ENCODE data around the gene PEPD.

Gene PEPD

GRCh38 chr19:33471111-33471996 lies 50.2 kb downstream of the PEPD start:
- H3K4me3 ChIP-seq (ENCODE audit: low read length in 2 of 2), result no peak overlapping the region
- no peak overlapping the region for H2BK5ac ChIP-seq (ENCODE audit: low read length)
- H3K4ac ChIP-seq (ENCODE audit: low read length), result no peak overlapping the region
- H2BK12ac ChIP-seq (ENCODE audit: low read length), result no peak overlapping the region
- DNase-seq (ENCODE audit: low spot score), result no peak
- H4K91ac ChIP-seq (ENCODE audit: low read depth, low read length, poor library complexity), result no peak overlapping the region
- H3K79me1 ChIP-seq (ENCODE audit: low read depth, low read length), result no peaks in the 10 kb centered on the region
- H2AFZ ChIP-seq (ENCODE audit: low read length), result no peak overlapping the region
- no peak overlapping the region for H2AK5ac ChIP-seq (ENCODE audit: low read depth, low read length)
- H3K18ac ChIP-seq (ENCODE audit: low read length), result no peak overlapping the region
- H3K4me2 ChIP-seq (ENCODE audit: insufficient read depth, low read length, poor library complexity, severe bottlenecking), result no peak overlapping the region
- peaks cover 6 to 11% of the 10 kb centered on the region in 2 donors for H3K4me1 ChIP-seq (ENCODE audit: control insufficient read depth in 2 of 2, insufficient read depth in 1 of 2, low read depth in 1 of 2, low read length in 2 of 2)
- no peak overlapping the region for H4K8ac ChIP-seq (ENCODE audit: low read depth, low read length)
- no peak overlapping the region for H3K23ac ChIP-seq (ENCODE audit: low read depth, low read length, poor library complexity)
- WGBS, 2 donors (ENCODE audit: extremely low coverage in 2 of 2, insufficient read length in 2 of 2, insufficient replicate concordance in 1 of 2), result no CpG with 5 or more reads among the region's 13 CpGs
- H3K27ac ChIP-seq (replicated peaks; ENCODE audit: low read length), result no peak overlapping the region
- H3K9ac ChIP-seq (ENCODE audit: low read depth, low read length, poor library complexity), result no peak overlapping the region
- H3K14ac ChIP-seq (ENCODE audit: low read length), result no peak overlapping the region
- no peak overlapping the region for H2BK120ac ChIP-seq (ENCODE audit: low read depth, low read length)
- no peak overlapping the region for H2BK15ac ChIP-seq (ENCODE audit: low read length)
- peaks cover 0 to 2% of the 10 kb centered on the region in 2 donors for H3K36me3 ChIP-seq (replicated peaks in 1 of 2; ENCODE audit: control insufficient read depth in 2 of 2, insufficient read depth in 2 of 2, low read length in 2 of 2)
- H3K9me3 ChIP-seq (replicated peaks in 1 of 2; ENCODE audit: control insufficient read depth in 2 of 2, insufficient read depth in 1 of 2, low read depth in 1 of 2, low read length in 2 of 2), result no peaks in the 10 kb centered on the region
- no peaks in the 10 kb centered on the region for H3K27me3 ChIP-seq (ENCODE audit: control insufficient read depth in 3 of 3, insufficient read depth in 3 of 3, low read depth in 1 of 3, low read length in 3 of 3)

GRCh38 chr19:33470686-33471085 lies 50.9 kb downstream of the PEPD start:
- Histone ChIP-seq H3K79me1 (ENCODE audit: low read depth, low read length) (no peaks in the 10 kb centered on the region), H3K18ac (ENCODE audit: low read length) (no peak overlapping the region), H3K4ac (ENCODE audit: low read length) (no peak overlapping the region), H2BK120ac (ENCODE audit: low read depth, low read length) (no peak overlapping the region), H2BK15ac (ENCODE audit: low read length) (no peak overlapping the region), H3K27me3 (ENCODE audit: control insufficient read depth in 3 of 3, insufficient read depth in 3 of 3, low read depth in 1 of 3, low read length in 3 of 3) (no peaks in the 10 kb centered on the region), H2BK5ac (ENCODE audit: low read length) (no peak overlapping the region), H3K4me2 (ENCODE audit: insufficient read depth, low read length, poor library complexity, severe bottlenecking) (no peak overlapping the region), H2BK12ac (ENCODE audit: low read length) (no peak overlapping the region), H4K8ac (ENCODE audit: low read depth, low read length) (no peak overlapping the region), H4K91ac (ENCODE audit: low read depth, low read length, poor library complexity) (no peak overlapping the region), H3K14ac (ENCODE audit: low read length) (no peak overlapping the region), H3K4me1 (ENCODE audit: control insufficient read depth in 2 of 2, insufficient read depth in 1 of 2, low read depth in 1 of 2, low read length in 2 of 2) (peaks cover 6 to 11% of the 10 kb centered on the region in 2 donors), H2AFZ (ENCODE audit: low read length) (no peak overlapping the region), H3K27ac (replicated peaks; ENCODE audit: low read length) (no peak overlapping the region), H3K4me3 (ENCODE audit: low read length in 2 of 2) (no peak overlapping the region), H3K9me3 (replicated peaks in 1 of 2; ENCODE audit: control insufficient read depth in 2 of 2, insufficient read depth in 1 of 2, low read depth in 1 of 2, low read length in 2 of 2) (no peaks in the 10 kb centered on the region), H3K9ac (ENCODE audit: low read depth, low read length, poor library complexity) (no peak overlapping the region), H3K23ac (ENCODE audit: low read depth, low read length, poor library complexity) (no peak overlapping the region), H3K36me3 (replicated peaks in 1 of 2; ENCODE audit: control insufficient read depth in 2 of 2, insufficient read depth in 2 of 2, low read length in 2 of 2) (peaks cover 0 to 2% of the 10 kb centered on the region in 2 donors), H2AK5ac (ENCODE audit: low read depth, low read length) (no peak overlapping the region)
- WGBS, 2 donors (ENCODE audit: extremely low coverage in 2 of 2, insufficient read length in 2 of 2, insufficient replicate concordance in 1 of 2), result no CpG with 5 or more reads among the region's 5 CpGs
- DNase-seq (ENCODE audit: low spot score), result no peak

GRCh38 chr19:33470040-33470330 lies 51.6 kb downstream of the PEPD start:
- Histone ChIP-seq H3K4me1 (ENCODE audit: control insufficient read depth in 2 of 2, insufficient read depth in 1 of 2, low read depth in 1 of 2, low read length in 2 of 2) (peaks cover 6 to 11% of the 10 kb centered on the region in 2 donors), H3K79me1 (ENCODE audit: low read depth, low read length) (no peaks in the 10 kb centered on the region), H3K4me2 (ENCODE audit: insufficient read depth, low read length, poor library complexity, severe bottlenecking) (no peak overlapping the region), H4K8ac (ENCODE audit: low read depth, low read length) (no peak overlapping the region), H2BK5ac (ENCODE audit: low read length) (no peak overlapping the region), H3K36me3 (replicated peaks in 1 of 2; ENCODE audit: control insufficient read depth in 2 of 2, insufficient read depth in 2 of 2, low read length in 2 of 2) (peaks cover 0 to 2% of the 10 kb centered on the region in 2 donors), H3K9me3 (replicated peaks in 1 of 2; ENCODE audit: control insufficient read depth in 2 of 2, insufficient read depth in 1 of 2, low read depth in 1 of 2, low read length in 2 of 2) (no peaks in the 10 kb centered on the region), H3K14ac (ENCODE audit: low read length) (peak overlapping the region; percentile 28), H4K91ac (ENCODE audit: low read depth, low read length, poor library complexity) (no peak overlapping the region), H3K4me3 (ENCODE audit: low read length in 2 of 2) (no peak overlapping the region), H3K23ac (ENCODE audit: low read depth, low read length, poor library complexity) (no peak overlapping the region), H3K27me3 (ENCODE audit: control insufficient read depth in 3 of 3, insufficient read depth in 3 of 3, low read depth in 1 of 3, low read length in 3 of 3) (no peaks in the 10 kb centered on the region), H2AK5ac (ENCODE audit: low read depth, low read length) (peak overlapping the region; percentile 2), H2BK120ac (ENCODE audit: low read depth, low read length) (peak overlapping the region; percentile 20), H2BK15ac (ENCODE audit: low read length) (no peak overlapping the region), H2BK12ac (ENCODE audit: low read length) (no peak overlapping the region), H3K9ac (ENCODE audit: low read depth, low read length, poor library complexity) (no peak overlapping the region), H3K27ac (replicated peaks; ENCODE audit: low read length) (no peak overlapping the region), H3K4ac (ENCODE audit: low read length) (no peak overlapping the region), H3K18ac (ENCODE audit: low read length) (no peak overlapping the region), H2AFZ (ENCODE audit: low read length) (no peak overlapping the region)
- no CpG with 5 or more reads among the region's 7 CpGs for WGBS, 2 donors (ENCODE audit: extremely low coverage in 2 of 2, insufficient read length in 2 of 2, insufficient replicate concordance in 1 of 2)
- no peak for DNase-seq (ENCODE audit: low spot score)

GRCh38 chr19:33469171-33470039 lies 52.2 kb downstream of the PEPD start:
- Histone ChIP-seq H3K4me2 (ENCODE audit: insufficient read depth, low read length, poor library complexity, severe bottlenecking) (no peak overlapping the region), H3K23ac (ENCODE audit: low read depth, low read length, poor library complexity) (no peak overlapping the region), H2BK120ac (ENCODE audit: low read depth, low read length) (no peak overlapping the region), H4K91ac (ENCODE audit: low read depth, low read length, poor library complexity) (no peak overlapping the region), H3K18ac (ENCODE audit: low read length) (no peak overlapping the region), H3K9ac (ENCODE audit: low read depth, low read length, poor library complexity) (no peak overlapping the region), H3K9me3 (replicated peaks in 1 of 2; ENCODE audit: control insufficient read depth in 2 of 2, insufficient read depth in 1 of 2, low read depth in 1 of 2, low read length in 2 of 2) (no peaks in the 10 kb centered on the region), H2AFZ (ENCODE audit: low read length) (no peak overlapping the region), H3K4me3 (ENCODE audit: low read length in 2 of 2) (no peak overlapping the region), H3K4ac (ENCODE audit: low read length) (no peak overlapping the region), H3K27ac (replicated peaks; ENCODE audit: low read length) (no peak overlapping the region), H3K27me3 (ENCODE audit: control insufficient read depth in 3 of 3, insufficient read depth in 3 of 3, low read depth in 1 of 3, low read length in 3 of 3) (no peaks in the 10 kb centered on the region), H4K8ac (ENCODE audit: low read depth, low read length) (no peak overlapping the region), H2BK15ac (ENCODE audit: low read length) (no peak overlapping the region), H3K79me1 (ENCODE audit: low read depth, low read length) (no peaks in the 10 kb centered on the region), H3K14ac (ENCODE audit: low read length) (peak overlapping the region; percentile 28), H3K4me1 (ENCODE audit: control insufficient read depth in 2 of 2, insufficient read depth in 1 of 2, low read depth in 1 of 2, low read length in 2 of 2) (peaks cover 6 to 11% of the 10 kb centered on the region in 2 donors), H2BK5ac (ENCODE audit: low read length) (no peak overlapping the region), H3K36me3 (replicated peaks in 1 of 2; ENCODE audit: control insufficient read depth in 2 of 2, insufficient read depth in 2 of 2, low read length in 2 of 2) (peaks cover 0 to 2% of the 10 kb centered on the region in 2 donors), H2AK5ac (ENCODE audit: low read depth, low read length) (peak overlapping the region; percentile 2), H2BK12ac (ENCODE audit: low read length) (no peak overlapping the region)
- DNase-seq (ENCODE audit: low spot score), result no peak
- WGBS, 2 donors (ENCODE audit: extremely low coverage in 2 of 2, insufficient read length in 2 of 2, insufficient replicate concordance in 1 of 2), result no CpG with 5 or more reads among the region's 20 CpGs

Data from neuronal stem cell (in vitro differentiated cells).